Loucy (cell line): ENCODE data around the gene CDKN1A.

Experiments used
- CTCF ChIP-seq: fragments of 200-600 bp; sonication (generic); conservative IDR thresholded peaks from 2 replicates; pipeline ENCODE4 v1.5.1; 2014; ENCODE audit warnings: mild to moderate bottlenecking, antibody characterized with exemption, low read length
- EZH2phosphoT487 ChIP-seq: fragments of 200-600 bp; IDR thresholded peaks from 2 replicates; pipeline ENCODE4 v1.6.1; 2018; ENCODE audit warnings: antibody characterized with exemption, mild to moderate bottlenecking, moderate library complexity, borderline replicate concordance

DNA sequence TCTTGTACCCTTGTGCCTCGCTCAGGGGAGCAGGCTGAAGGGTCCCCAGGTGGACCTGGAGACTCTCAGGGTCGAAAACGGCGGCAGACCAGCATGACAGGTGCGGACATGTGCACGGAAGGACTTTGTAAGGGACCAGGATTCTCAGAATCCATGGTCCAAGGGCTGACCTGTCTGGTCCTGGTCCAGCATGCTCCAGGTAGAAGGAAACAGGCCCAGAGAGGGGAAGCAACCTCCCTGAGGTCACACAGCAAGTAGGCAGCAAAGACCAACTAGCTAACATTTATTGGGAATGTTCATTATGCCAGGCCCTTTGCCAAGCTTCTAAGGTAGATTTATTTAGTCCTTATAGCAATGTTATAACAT lies 5.9 kb downstream of the CDKN1A start:
- no peak for TF ChIP-seq CTCF
- TF ChIP-seq EZH2phosphoT487, result no peak
